IPS-18a (cell line): Measurements from ENCODE around the gene DISP3.

Experiments used
- H3K27ac ChIP-seq: one replicate; pipeline ENCODE4 v1.5.1; 2013; ENCODE audit warnings: low read length
- H3K27me3 ChIP-seq: one replicate; pipeline ENCODE4 v1.6.1; 2013; ENCODE audit warnings: mild to moderate bottlenecking, low read length; ENCODE audit not compliant: control insufficient read depth, insufficient read depth
- H3K36me3 ChIP-seq: one replicate; pipeline ENCODE4 v1.6.1; 2013; ENCODE audit warnings: low read depth, low read length; ENCODE audit not compliant: control insufficient read depth
- H3K4me1 ChIP-seq: one replicate; pipeline ENCODE4 v1.6.1; 2013; ENCODE audit warnings: low read depth, low read length; ENCODE audit not compliant: control insufficient read depth
- H3K4me3 ChIP-seq: one replicate; pipeline ENCODE4 v1.5.1; 2013; ENCODE audit warnings: low read length
- H3K9ac ChIP-seq: one replicate; pipeline ENCODE4 v1.6.1; 2013; ENCODE audit warnings: mild to moderate bottlenecking, low read length, moderate library complexity
- H3K9me3 ChIP-seq: one replicate; pipeline ENCODE4 v1.6.1; 2013; ENCODE audit warnings: low read depth, low read length; ENCODE audit not compliant: control insufficient read depth

The DISP3 gene, protein sequence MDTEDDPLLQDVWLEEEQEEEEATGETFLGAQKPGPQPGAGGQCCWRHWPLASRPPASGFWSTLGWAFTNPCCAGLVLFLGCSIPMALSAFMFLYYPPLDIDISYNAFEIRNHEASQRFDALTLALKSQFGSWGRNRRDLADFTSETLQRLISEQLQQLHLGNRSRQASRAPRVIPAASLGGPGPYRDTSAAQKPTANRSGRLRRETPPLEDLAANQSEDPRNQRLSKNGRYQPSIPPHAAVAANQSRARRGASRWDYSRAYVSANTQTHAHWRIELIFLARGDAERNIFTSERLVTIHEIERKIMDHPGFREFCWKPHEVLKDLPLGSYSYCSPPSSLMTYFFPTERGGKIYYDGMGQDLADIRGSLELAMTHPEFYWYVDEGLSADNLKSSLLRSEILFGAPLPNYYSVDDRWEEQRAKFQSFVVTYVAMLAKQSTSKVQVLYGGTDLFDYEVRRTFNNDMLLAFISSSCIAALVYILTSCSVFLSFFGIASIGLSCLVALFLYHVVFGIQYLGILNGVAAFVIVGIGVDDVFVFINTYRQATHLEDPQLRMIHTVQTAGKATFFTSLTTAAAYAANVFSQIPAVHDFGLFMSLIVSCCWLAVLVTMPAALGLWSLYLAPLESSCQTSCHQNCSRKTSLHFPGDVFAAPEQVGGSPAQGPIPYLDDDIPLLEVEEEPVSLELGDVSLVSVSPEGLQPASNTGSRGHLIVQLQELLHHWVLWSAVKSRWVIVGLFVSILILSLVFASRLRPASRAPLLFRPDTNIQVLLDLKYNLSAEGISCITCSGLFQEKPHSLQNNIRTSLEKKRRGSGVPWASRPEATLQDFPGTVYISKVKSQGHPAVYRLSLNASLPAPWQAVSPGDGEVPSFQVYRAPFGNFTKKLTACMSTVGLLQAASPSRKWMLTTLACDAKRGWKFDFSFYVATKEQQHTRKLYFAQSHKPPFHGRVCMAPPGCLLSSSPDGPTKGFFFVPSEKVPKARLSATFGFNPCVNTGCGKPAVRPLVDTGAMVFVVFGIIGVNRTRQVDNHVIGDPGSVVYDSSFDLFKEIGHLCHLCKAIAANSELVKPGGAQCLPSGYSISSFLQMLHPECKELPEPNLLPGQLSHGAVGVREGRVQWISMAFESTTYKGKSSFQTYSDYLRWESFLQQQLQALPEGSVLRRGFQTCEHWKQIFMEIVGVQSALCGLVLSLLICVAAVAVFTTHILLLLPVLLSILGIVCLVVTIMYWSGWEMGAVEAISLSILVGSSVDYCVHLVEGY (N-terminal part only)

DNA sequence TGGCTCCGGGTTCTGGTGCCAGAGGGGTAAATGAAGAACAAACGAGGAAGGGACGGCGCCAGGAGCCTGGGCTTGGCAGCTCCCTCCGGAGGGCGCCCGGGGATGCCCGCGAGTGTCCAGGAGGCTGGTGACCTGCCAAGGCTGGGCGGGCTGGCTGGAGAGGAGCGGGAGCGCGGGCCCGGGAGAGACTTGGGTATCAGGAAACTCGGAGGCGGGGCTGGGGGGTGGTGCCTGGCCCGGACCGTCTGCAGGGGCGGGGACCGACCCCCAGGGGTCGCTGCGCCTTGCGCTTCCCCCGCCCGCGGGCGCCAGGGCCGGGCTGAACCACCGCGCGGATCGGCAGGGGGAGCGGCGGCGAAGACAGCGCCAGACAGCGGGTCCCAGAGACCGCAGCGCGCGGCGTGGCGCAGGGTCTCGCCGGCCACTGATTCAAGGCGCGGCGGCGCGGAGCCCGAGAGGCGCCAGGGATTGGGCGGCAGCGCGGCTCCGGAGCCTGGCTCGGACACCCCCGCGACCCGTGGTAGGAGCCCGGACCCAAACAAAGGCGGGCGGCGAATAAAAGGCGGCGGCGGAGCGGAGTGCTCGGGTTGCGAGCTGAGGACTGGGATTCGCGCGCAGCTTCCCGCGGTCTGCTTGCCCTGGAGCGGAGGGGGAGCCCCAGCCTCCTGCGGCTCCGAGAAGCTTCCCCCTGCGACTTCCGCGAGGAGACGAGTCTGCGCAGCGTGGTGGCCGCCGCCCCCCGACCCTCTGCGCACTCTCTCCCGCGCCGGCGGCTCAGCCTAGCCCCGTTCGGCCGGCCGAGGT lies at the start of gene DISP3:
Gene DISP3, plus strand, starts transcription at position 585 of the 804 bp plus-strand sequence. CDS start 21,838 bp downstream, outside the sequence.
- H3K9me3 ChIP-seq = no peaks in the 10 kb centered on the region
- H3K27ac ChIP-seq = no peak within 1 kb of the TSS
- H3K36me3 ChIP-seq = no peaks in the 10 kb centered on the region
- H3K4me1 ChIP-seq = no peaks in the 10 kb centered on the region
- peak within 1 kb of the TSS; percentile 76 for H3K4me3 ChIP-seq
- peak within 1 kb of the TSS; percentile 69 for H3K9ac ChIP-seq
- peaks cover 44% of the 10 kb centered on the region for H3K27me3 ChIP-seq

DNA sequence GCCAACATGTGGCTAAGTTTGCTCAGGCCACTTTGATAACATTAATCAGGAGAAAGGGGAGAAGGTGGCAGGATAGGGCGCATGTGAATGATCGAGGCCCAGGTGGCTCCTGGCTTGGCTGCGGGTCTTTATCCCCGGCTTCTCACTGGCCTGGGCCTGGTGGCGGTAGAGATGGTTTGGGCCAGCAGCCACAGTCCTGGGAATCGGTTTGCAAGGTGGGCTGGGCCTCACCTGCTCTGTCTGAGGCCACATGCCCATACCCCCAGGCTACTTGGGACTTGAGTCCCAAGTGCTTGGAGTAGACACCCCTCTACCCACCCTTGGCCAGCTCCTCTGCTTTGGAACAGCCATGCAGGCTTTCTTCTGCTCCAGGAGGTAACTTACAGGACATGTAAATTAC lies 49.7 kb upstream of the DISP3 start:
- Histone ChIP-seq H3K27me3 (no peaks in the 10 kb centered on the region), H3K9ac (no peak overlapping the region), H3K36me3 (no peaks in the 10 kb centered on the region), H3K9me3 (no peaks in the 10 kb centered on the region), H3K27ac (no peak overlapping the region), H3K4me1 (no peaks in the 10 kb centered on the region), H3K4me3 (no peak overlapping the region)

DNA sequence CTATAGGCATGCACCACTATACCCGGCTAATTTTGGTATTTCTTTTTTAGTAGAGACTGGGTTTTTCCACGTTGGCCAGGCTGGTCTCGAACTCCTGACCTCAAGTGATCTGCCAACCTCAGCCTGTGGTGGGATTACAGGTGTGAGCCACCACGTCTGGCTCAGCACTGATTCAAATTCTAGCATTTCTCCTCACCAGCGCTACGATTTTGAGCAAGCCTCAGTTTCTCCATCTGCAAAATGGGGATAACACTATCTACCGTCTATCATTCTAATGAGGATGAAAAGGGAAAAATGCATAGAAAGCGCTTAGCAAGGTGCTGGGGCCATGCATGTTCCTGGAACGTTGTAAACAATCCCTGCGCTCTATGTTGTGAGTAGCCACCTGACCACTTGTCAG lies 49.0 kb upstream of the DISP3 start:
- Histone ChIP-seq H3K27me3 (no peaks in the 10 kb centered on the region), H3K4me3 (no peak overlapping the region), H3K9ac (no peak overlapping the region), H3K9me3 (no peaks in the 10 kb centered on the region), H3K27ac (no peak overlapping the region), H3K36me3 (no peaks in the 10 kb centered on the region), H3K4me1 (no peaks in the 10 kb centered on the region)

- Histone ChIP-seq H3K9me3 (no peaks in the 10 kb centered on the region), H3K27ac (no peak overlapping the region), H3K4me1 (no peaks in the 10 kb centered on the region), H3K27me3 (no peaks in the 10 kb centered on the region), H3K4me3 (no peak overlapping the region), H3K9ac (no peak overlapping the region), H3K36me3 (no peaks in the 10 kb centered on the region)
Measured at GRCh38 chr1:11431941-11432507, 46.9 kb upstream of the DISP3 start.

GRCh38 chr1:11432526-11432925 lies 46.4 kb upstream of the DISP3 start:
- no peaks in the 10 kb centered on the region for H3K27me3 ChIP-seq
- no peaks in the 10 kb centered on the region for H3K9me3 ChIP-seq
- no peak overlapping the region for H3K27ac ChIP-seq
- H3K4me3 ChIP-seq = no peak overlapping the region
- H3K9ac ChIP-seq = no peak overlapping the region
- H3K36me3 ChIP-seq = no peaks in the 10 kb centered on the region
- no peaks in the 10 kb centered on the region for H3K4me1 ChIP-seq

GRCh38 chr1:11434501-11434900 lies 44.5 kb upstream of the DISP3 start:
- Histone ChIP-seq H3K27me3 (no peaks in the 10 kb centered on the region), H3K4me1 (no peaks in the 10 kb centered on the region), H3K4me3 (no peak overlapping the region), H3K9ac (no peak overlapping the region), H3K27ac (no peak overlapping the region), H3K36me3 (no peaks in the 10 kb centered on the region), H3K9me3 (no peaks in the 10 kb centered on the region)

DNA sequence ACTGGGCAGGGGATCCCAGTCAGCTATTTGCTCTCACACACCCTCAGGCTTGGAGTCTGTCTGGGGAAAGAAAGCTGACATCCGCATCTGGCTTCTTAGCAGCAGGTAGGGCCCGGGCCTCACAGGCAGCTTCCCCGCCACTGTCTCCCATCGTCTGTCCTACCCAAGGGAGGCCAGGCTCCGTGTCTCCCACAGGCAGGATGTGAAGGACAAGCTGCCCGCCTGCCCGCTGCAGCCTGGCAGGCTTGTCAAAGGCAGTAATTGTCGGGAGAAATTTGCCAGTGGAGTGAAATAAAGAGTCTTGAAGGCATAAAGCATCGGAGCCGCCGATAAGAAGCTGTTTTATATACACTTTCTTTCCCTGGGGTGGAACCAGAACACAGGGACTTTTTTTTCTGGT lies 44.0 kb upstream of the DISP3 start:
- Histone ChIP-seq H3K9me3 (no peaks in the 10 kb centered on the region), H3K9ac (no peak overlapping the region), H3K4me1 (no peaks in the 10 kb centered on the region), H3K36me3 (no peaks in the 10 kb centered on the region), H3K27ac (no peak overlapping the region), H3K4me3 (no peak overlapping the region), H3K27me3 (no peaks in the 10 kb centered on the region)

DNA sequence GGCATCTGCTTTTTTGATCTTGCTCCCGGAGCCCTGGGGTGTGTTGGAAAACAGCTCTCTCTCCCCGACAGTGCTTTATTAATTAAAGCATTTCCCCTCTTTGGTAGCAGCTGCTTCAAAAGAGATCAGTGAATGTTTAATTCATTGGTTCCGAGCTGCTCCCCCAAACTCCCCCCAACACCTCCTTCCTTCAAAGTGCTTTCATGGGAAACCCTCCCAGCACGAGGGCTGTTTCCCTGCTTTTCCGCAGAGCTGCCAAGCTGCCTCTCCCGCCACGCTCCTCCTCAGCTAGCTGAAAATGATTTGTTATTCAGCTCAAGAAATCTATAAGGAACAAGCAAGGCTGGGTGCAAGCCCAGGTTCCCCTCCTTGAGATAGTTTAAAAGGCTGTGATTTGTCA lies 40.0 kb upstream of the DISP3 start:
- H3K27ac ChIP-seq = no peak overlapping the region
- H3K27me3 ChIP-seq = no peaks in the 10 kb centered on the region

DNA sequence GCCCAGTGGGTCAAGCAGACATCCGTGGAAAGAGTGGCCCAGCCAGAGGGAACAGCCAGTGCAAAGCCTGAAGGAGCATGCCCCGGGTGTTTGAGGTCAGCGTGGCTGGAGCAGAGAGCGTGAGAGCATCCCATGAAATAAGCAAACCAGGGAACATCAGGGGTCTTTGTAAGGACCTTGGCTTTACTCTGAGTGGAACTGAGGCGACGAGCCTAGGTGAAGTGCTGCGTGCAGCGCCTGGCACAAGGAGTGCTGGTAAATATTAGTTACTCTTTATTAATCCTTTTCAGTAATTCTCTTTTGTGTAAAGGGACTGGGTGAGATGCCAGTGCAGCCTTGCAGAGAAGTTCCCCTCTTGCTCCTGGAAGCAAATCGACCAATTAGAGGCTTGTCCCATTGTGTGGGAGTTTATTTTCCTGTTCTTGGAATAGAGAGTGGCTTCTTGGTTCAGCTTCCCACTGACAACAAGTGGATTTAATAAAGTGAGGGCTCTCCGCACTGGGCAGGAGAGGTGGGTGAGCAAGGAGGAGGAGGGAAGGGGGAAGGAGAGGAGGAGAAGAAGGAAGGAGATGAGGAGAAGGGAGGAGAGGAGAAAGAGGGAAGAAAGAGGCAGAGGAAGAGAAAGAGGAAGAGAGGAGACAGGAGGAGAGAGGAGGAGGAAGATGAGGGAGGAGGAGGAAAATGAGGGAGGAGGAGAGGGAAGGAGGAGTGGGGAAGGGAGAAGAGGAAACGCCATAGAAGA lies 37.6 kb upstream of the DISP3 start:
- no peak overlapping the region for H3K9ac ChIP-seq
- H3K27me3 ChIP-seq = no peaks in the 10 kb centered on the region

More for the DNA sequence above, 40.0 kb upstream of the DISP3 start:
- Histone ChIP-seq H3K9me3 (no peaks in the 10 kb centered on the region), H3K4me3 (no peak overlapping the region), H3K9ac (no peak overlapping the region), H3K4me1 (no peaks in the 10 kb centered on the region), H3K36me3 (no peaks in the 10 kb centered on the region)

GRCh38 chr1:11443043-11443442 lies 35.9 kb upstream of the DISP3 start:
- Histone ChIP-seq H3K27me3 (no peaks in the 10 kb centered on the region), H3K9me3 (no peaks in the 10 kb centered on the region), H3K27ac (no peak overlapping the region), H3K9ac (no peak overlapping the region), H3K4me3 (no peak overlapping the region), H3K36me3 (no peaks in the 10 kb centered on the region), H3K4me1 (no peaks in the 10 kb centered on the region)

More for the DNA sequence above, 37.6 kb upstream of the DISP3 start:
- Histone ChIP-seq H3K9me3 (no peaks in the 10 kb centered on the region), H3K4me1 (no peaks in the 10 kb centered on the region), H3K27ac (no peak overlapping the region), H3K36me3 (no peaks in the 10 kb centered on the region), H3K4me3 (no peak overlapping the region)
